Adrenal gland (tissue), 12 donors: ENCODE results near the gene PSMA5. TPM values are rescaled to one million over a fixed set of nuclear protein-coding genes. Genes with fewer than 3 reads are reported as not detected.
A peak's percentile ranks its signal among the peaks of the same experiment; 100 is the strongest.

ENCODE experiments used
- DNase-seq, 7 donors: peaks; one replicate each; pipeline ENCODE4 v3.0.0-alpha.2; 2019 to 2020
- H3K27ac ChIP-seq, 5 donors: fragments of 200-600 bp; sonication (generic) in 4 of 5; 1 replicate in 3 of 5; 2 replicates in 2 of 5; pipeline versions ENCODE4 v1.5.1 to v1.8.0; 2016 to 2020; ENCODE audit warnings: mild to moderate bottlenecking in 1 of 5
- H3K27me3 ChIP-seq: fragments of 200-600 bp; 2 replicates; pipeline ENCODE4 v1.8.0; 2021
- H3K36me3 ChIP-seq, 2 donors: fragments of 200-600 bp; replicated peaks in 1 of 2; 1 replicate in 1 of 2; 2 replicates in 1 of 2; pipeline versions ENCODE4 v1.5.1 to v1.8.0; 2018 to 2022
- H3K4me1 ChIP-seq, 2 donors: fragments of 200-600 bp; replicated peaks in 1 of 2; 1 replicate in 1 of 2; 2 replicates in 1 of 2; pipeline versions ENCODE4 v1.5.1 to v1.8.0; 2018 to 2021
- H3K4me3 ChIP-seq, 4 donors: fragments of 200-600 bp; sonication (generic) in 3 of 4; one replicate each; pipeline ENCODE4 v1.5.1; 2016 to 2018
- H3K9me3 ChIP-seq, 3 donors: fragments of 200-600 bp; sonication (generic) in 1 of 3; replicated peaks in 1 of 3; 1 replicate in 2 of 3; 2 replicates in 1 of 3; pipeline versions ENCODE4 v1.5.1 to v1.8.0; 2016 to 2021
- CTCF ChIP-seq, 6 experiments: fragments of 450-650 bp in 4 of 6; fragments of 200-600 bp in 2 of 6; sonication (generic) in 1 of 6; IDR thresholded peaks; 1 replicate in 5 of 6; 2 replicates in 1 of 6; pipeline versions ENCODE4 v1.5.1 to v1.8.0; 2016 to 2021; ENCODE audit warnings: antibody characterized with exemption in 6 of 6, mild to moderate bottlenecking in 2 of 6, moderate library complexity in 1 of 6
- POLR2A ChIP-seq, 2 donors: fragments of 450-650 bp; IDR thresholded peaks; one replicate each; pipeline ENCODE4 v1.6.1; 2017; ENCODE audit warnings: antibody characterized with exemption in 2 of 2, mild to moderate bottlenecking in 2 of 2, moderate library complexity in 1 of 2
- WGBS, 4 donors: extraction: QIAGEN DNeasy Blood & Tissue Kit in 2 of 4; methylation state at CpG; one replicate each; pipeline versions ENCODE4 v1.1.5 to v1.1.7; 2013 to 2017; 5-methylcytosine and 5-hydroxymethylcytosine counted together
- intact Hi-C, 2 donors: fragments of 100-400 bp; cut with DNase I; formaldehyde crosslinking; loops; one replicate each; pipeline versions ENCODE4 v1.14.1 to v1.15.0; 2022 to 2023
- polyA plus RNA-seq, 3 donors: library from polyadenylated mRNA; stranded (reverse); fragments of 200-250 nt in 2 of 3; fragments of 350-450 nt in 1 of 3; fragmentation: Illumina TruSeq in 1 of 3; extraction: RNeasy Lipid Tissue Mini Kit (QIAGEN cat#74804) in 1 of 3; gene quantifications; one replicate each; pipeline ENCODE4 v1.2.3, GENCODE V29; 2013 to 2014
- total RNA-seq, 9 donors: library from RNA; depleted of rRNA in 4 of 9; stranded (reverse); fragments of >200 nt in 4 of 9; fragments of 120-200 nt in 1 of 9; fragmentation: NEBNext Ultra II Directional in 1 of 9; extraction: Animal tissue kit (Norgen Biotek cat#: 25700) in 1 of 9; gene quantifications; one replicate each; pipeline versions ENCODE4 v1.1.0 to v1.2.4, GENCODE V29; 2013 to 2023
- donor health status: healthy with polysubstance abuse.
- donor health status: Bipolar disorder and iron deficiency.
- donor health status: DM: yes; HTN: yes; CAD: no.
- donor health status: DM: no; HTN: no; CAD: no.
- donor health status: DM: no; HTN: no; CAD: no.
- donor health status: DM: yes; HTN: yes; CAD: no.

The PSMA5 gene
- total and polyA plus RNA-seq, 12 donors, result 22.8 to 187 (median 63.4) TPM

- Histone ChIP-seq H3K9me3 (no peaks in the 10 kb centered on the region), H3K27me3 (no peaks in the 10 kb centered on the region), H3K36me3 (no peaks in the 10 kb centered on the region), H3K27ac (peak overlapping the region in 1 of 5 donors; percentile 60), H3K4me3 (no peak overlapping the region), H3K4me1 (peaks cover 18 to 31% of the 10 kb centered on the region in 2 donors)
- 85 to 96% (median 88%) methylated on average over 7 of the region's 7 CpGs for WGBS, 4 donors
- intact Hi-C loops, result no loop called here
- no peak for TF ChIP-seq CTCF (IDR thresholded peaks at IDR 0.05)
- TF ChIP-seq POLR2A (IDR thresholded peaks at IDR 0.05), result no peak
- no peak for DNase-seq
These were observed 42.4 kb downstream of the PSMA5 start for GRCh38 chr1:109383854-109384253.

- no peaks in the 10 kb centered on the region for H3K27me3 ChIP-seq
- H3K9me3 ChIP-seq, result no peaks in the 10 kb centered on the region
- 69 to 88% (median 76%) methylated on average over 2 of the region's 2 CpGs for WGBS, 4 donors
- H3K4me1 ChIP-seq, result peaks cover 18 to 31% of the 10 kb centered on the region in 2 donors
- no peak overlapping the region for H3K4me3 ChIP-seq
- TF ChIP-seq POLR2A (IDR thresholded peaks at IDR 0.05), result no peak
- no peak for TF ChIP-seq CTCF (IDR thresholded peaks at IDR 0.05)
- DNase-seq, result no peak
- intact Hi-C loops, result no loop called here
- H3K36me3 ChIP-seq, result no peaks in the 10 kb centered on the region
- H3K27ac ChIP-seq, result peak overlapping the region in 1 of 5 donors; percentile 60
These were observed 43.0 kb downstream of the PSMA5 start for GRCh38 chr1:109383087-109383779.

- Histone ChIP-seq H3K4me3 (no peak overlapping the region), H3K4me1 (peaks cover 18 to 31% of the 10 kb centered on the region in 2 donors), H3K27ac (no peak overlapping the region), H3K27me3 (no peaks in the 10 kb centered on the region), H3K9me3 (no peaks in the 10 kb centered on the region), H3K36me3 (no peaks in the 10 kb centered on the region)
- intact Hi-C loops, result no loop called here
- no peak for TF ChIP-seq POLR2A (IDR thresholded peaks at IDR 0.05)
- no peak for TF ChIP-seq CTCF (IDR thresholded peaks at IDR 0.05)
- WGBS, 4 donors, result 39 to 58% (median 55%) methylated on average over 2 of the region's 2 CpGs
- DNase-seq, result no peak
These were observed 44.7 kb downstream of the PSMA5 start for GRCh38 chr1:109381573-109381972.

- intact Hi-C loops, result no loop called here
- H3K9me3 ChIP-seq, result no peaks in the 10 kb centered on the region
- H3K27ac ChIP-seq, result no peak overlapping the region
- H3K27me3 ChIP-seq, result no peaks in the 10 kb centered on the region
- 94 to 98% (median 97%) methylated on average over 3 of the region's 3 CpGs for WGBS, 4 donors
- peaks cover 5 to 18% of the 10 kb centered on the region in 2 donors for H3K4me1 ChIP-seq
- no peaks in the 10 kb centered on the region for H3K36me3 ChIP-seq
- no peak overlapping the region for H3K4me3 ChIP-seq
- no peak for DNase-seq
- TF ChIP-seq POLR2A (IDR thresholded peaks at IDR 0.05) (no peak), CTCF (IDR thresholded peaks at IDR 0.05) (no peak)
These were observed 46.3 kb downstream of the PSMA5 start for GRCh38 chr1:109379907-109380306.
